DMS53 treated with DMSO at 0.1 percent for 48 hours (cell line): ENCODE measurements around the gene CISH.

Experiments
- DNase-seq: peaks from one replicate; lab custom pipeline; 2025; ENCODE audit not compliant: unreplicated experiment; lab: John Stamatoyannopoulos, UW

CISH gene

GRCh38 chr3:50637945-50638344, 26.4 kb upstream of the CISH start:
- no peak for DNase-seq

DNA sequence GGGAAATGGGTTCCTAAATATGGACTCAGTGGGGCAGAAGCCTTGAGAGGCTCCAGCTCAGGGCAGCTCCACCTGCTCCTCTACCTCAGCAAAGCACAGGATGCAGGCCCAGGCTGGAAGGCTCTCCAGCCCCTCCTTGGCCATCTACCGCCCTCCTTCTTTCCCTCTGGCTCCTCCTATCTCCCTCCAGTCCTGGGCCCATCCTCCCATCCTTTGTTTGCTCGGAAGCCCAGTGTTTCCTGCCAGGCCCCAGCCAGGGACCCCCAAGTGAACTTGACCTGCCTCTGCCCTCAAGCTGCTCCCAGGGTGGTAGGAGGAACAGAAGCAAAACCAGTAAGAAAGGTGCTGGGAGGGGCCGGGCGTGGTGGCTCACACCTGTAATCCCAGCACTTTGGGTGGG, 25.4 kb upstream of the CISH start:
- no peak for DNase-seq

DNA sequence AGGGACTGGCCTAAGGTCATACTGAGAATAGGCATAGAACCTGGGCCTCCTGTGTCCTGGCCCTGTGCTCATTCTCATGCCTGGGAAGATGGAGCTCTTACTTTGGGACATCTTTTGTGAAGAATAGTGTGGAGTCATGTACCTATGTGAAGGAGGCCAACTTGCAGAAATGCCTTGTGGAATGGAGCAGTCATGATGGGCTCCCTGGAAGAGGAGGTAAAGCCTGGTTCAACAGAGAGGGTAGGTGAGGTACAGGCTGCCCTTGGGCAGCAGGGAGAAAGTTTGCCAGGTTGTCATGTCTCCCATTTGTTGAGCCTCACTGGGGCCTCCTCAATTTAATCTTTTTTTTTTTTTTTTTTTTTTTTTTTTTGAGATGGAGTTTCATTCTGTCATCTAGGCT, 23.5 kb upstream of the CISH start:
- DNase-seq, result no peak

GRCh38 chr3:50633230-50633790, 21.7 kb upstream of the CISH start:
- DNase-seq, result no peak

DNA sequence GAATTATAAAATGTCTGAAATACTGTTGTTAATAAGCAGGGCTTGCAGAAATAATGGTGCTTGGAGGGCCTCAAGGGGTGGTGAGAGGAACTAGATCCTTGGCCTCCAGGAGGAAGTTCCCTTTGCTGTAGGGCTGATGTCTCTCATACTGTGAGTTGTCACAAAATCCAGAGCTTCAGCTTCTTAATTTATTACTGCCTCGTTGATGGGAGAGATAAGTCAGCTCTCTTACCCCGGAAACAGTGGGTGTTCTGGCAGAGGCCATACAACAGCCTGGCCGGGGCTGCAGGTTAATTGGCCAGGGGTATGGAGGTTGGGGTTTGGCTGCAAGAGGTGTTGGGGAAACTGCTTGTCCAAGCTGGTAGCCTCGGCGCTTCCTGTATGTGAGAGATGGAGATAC, 20.9 kb upstream of the CISH start:
- DNase-seq, result no peak

DNA sequence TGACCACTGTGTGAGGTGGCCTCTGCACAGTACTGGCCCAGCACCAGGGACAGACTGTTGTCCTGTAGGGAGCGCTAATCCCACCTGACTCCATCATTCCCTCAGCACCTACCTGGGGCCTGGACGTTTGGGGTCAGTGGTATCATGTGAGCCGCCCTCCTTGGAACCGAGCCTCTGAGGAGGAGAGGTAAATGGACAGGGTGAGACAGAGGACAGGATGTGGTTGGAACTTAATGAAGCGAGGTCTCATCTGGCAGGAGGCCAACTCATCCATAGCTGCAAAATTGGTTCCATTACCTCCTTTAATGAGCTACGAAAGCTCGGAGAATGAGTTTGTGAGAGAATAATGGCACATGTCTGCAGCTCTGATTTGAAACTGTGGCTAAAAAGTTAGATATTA, 19.3 kb upstream of the CISH start:
- DNase-seq, result no peak

DNA sequence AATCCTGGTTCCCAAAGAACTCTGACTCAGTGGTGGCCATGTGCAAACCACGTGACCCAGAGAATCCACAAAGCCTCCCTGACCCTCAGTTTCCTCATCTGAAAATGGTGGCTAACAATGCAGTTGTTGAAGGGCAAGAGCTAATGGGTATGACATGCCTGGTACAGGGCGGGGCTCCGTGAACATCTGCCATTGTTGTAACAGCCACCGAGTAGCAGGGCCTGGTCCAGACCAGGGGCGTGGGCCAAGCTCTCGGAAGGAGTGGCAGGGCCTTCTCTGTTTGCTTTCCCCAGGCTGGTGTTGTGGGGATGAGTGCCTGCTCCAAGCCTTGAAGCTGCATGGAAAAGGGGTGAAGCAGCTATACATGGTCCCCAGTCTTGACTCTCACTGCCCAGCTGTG, 18.8 kb upstream of the CISH start:
- no peak for DNase-seq

DNA sequence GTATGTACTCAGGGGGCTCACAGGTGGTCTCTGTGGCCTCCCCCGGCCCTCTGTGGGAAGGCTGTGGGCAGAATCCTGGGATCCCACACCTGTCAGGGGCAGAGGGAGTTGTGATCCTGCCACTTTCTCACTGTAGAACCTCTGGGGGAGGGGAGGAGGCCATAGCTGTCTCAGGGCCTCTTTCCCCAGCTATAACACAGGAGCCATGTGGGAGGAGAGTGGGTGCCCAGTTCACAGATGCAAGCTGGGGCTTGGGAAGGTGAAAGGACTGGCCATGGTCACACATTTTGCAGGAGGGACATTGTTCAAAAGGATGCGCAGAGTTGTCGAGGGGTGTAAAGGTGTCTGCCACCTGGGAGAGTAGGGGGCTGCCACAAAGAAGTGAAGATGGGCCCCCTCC, 17.0 kb upstream of the CISH start:
- no peak for DNase-seq

DNA sequence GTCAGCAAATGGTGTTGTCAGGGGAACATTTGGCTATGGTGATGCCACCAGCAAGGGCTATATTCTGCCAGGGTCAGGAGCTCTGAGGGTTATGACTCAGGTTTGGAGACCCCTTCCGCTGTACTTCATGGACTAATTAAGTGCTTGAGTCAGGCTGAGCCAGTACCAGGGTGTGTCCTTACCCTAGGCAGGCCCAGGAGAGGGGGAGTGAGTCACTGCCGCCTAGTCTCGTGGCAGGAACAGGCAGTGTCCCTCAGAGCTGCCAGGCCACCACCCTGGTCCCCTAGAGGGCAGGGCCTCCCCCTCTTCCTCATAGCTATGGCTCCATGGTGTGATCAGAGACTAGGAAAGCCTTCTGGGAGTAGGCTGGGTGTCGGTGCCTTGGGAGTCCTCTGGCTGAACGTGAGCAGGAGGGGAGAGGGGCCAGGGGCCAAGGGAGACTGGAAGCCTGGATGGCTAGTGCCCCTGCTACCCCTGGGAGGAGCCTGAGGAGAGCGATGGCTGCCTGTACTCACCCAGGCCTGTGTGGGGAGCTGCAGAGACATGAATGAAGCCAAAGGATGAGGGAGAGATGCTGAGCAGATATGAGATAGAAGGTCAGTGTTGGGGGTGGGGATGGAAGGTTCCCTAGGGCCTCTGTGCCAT, 16.0 kb upstream of the CISH start:
- no peak for DNase-seq

GRCh38 chr3:50626401-50626800, 14.8 kb upstream of the CISH start:
- no peak for DNase-seq

DNA sequence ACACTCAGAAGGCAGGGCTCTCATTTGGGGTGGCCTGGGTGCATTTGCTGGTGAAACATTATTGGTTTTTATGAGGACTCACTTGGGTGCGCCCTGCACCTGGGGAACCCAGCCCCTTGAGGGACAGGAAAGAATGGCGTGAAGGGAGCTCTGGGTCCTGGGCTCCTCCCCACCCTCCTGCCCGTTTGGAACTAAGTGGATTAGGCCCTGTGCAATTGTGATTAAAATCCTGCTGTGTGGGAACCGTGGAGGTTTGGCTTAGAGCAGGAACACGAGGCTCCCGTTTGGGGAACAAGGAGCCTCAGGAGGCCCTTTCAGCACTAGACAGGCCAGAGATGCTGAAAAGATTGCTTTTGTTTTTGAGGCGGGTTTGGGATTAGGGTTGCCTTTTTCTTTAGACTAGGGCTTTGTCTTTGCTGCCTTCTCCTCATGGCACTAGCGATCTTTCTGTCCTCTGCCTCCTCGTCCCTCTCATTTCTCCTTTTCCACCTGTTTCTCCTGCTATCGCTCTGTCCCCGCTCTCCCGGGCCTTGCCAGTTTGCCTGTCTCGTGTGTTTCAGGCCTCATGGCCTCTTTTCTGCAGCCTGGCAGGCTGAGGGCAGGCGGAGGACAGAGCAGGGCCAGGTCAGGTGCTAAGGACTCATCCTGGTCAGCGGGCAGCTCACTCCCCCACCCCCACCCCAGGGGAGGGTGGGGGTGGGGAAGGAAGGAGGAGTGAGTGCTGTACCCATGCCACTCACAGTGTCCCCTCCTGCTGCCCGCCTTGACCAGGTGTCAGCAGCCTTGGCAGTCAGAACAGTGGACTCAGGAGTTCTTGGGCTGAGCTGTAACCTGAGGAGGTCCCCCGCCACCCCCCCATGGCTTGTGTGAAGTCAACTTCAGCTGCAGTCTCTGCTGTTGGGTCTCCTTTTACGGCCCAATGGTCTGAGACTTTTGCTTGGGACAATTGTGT, 13.9 kb upstream of the CISH start:
- no peak for DNase-seq

DNA sequence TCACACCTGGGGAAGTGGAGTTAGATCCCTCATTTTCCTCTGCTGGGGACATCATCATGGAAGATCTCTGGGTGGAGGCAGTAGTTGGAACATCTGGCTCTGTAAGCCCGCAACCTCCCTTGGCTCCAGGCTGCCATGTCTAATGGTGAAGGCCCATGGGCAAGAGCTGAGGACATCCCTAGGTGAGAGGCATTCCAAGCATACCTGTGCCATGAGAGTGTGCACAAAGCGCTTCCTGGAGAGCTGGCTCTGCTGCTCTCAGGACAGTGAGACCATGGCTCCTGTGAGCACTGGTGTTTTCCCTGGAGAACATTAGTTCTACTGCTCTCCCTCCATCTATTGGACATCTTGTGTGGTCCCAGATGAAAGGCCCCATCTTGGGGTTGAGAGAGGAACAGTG, 13.1 kb upstream of the CISH start:
- no peak for DNase-seq

DNA sequence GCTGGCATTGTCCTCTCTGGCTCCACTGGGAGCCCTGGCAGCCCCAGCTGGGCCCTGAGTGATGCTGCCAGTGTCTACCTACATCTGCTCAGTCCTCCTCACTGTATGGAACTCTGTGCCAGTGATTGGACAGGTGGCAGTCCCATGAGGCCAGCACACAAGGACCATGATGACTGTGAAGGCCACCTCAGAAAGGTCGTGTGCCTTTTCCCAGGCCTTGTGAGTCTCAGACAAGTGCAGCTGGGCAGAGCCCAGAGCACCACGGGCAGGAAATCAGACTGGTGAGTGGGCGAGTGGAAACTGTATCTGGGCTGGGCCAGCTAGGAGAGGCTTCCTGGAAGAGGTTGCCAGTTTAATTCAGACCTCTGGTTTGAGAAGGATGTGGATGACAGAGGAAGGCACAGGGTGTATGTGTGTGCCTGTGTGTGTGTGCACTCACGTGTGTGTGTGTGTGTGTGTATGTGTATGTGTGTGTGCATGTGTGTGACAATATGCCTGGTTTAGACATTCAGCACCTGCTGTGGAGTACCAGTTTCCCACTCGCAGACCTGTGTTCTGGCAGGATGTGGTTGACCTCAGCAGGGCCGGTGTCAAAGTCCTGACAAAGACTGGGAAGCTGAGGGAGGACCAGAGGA, 12.4 kb upstream of the CISH start:
- DNase-seq, result no peak

DNA sequence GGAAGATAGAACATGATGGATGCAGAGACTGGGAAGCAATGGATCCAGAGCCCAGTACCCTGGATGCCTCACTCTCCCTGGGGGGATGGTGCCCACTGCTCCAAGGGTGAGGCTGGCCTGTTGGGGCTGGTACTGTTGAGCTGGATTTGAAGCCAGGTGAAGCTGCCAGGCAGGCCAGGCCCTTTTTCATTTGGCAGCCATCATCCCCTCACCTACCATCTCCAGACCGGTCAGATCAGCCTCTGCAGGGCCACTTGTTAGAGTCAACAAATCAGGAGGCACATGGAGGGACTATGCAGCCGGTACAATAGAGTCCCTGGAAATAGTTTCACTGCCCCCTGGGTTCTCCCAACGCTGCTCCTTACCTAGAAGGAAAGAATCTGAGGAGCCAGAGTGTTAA, 11.3 kb upstream of the CISH start:
- DNase-seq, result no peak

GRCh38 chr3:50620820-50621219, 9.2 kb upstream of the CISH start:
- DNase-seq, result no peak

DNA sequence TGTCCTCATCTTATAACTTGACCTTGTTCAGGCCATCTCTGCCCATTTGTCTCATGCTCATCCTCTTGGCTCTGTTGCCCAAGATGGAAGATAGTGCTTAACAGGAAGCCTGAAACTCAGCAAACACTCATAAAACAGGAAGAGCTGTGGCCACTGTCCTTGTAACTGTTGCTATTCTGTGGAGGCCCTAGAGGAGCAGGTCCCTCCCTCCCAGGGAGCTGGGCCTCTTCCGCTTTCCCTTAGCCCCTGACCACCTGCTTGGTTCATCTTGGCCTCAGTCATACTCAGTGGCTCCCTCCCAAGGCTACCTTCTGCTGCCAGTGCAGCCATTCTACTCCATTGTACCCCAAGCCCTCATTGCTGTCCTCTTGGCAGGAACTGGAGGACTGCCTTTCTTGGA, 8.8 kb upstream of the CISH start:
- DNase-seq, result no peak

DNA sequence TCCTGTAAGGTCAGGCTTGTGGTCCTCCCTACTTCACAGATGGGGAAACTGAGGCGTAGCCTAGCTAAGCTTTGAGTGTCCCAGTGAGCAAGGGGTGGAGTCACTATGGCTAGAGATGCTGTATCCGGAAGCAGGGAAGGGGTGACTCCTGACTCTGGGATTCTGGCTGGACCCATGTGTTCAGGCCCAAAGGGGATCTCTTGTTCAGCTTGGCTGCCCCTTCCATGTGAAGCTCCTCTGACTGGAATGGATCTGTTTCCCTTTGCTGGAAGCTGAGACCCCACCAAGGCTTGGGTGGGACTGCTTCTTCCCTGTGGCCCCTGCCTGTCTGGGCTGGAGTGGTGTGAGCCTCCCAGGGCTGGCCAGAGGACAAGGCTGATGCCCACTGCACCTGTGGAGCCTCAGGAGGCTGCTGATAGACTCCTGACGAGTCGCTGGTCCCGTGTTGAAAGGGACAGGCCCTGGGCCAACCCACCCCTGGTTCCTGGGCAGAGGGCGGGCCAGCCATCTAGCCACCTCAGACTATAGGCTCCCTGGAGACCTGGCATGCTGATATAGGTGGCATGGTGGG, 6.4 kb upstream of the CISH start:
- no peak for DNase-seq

DNA sequence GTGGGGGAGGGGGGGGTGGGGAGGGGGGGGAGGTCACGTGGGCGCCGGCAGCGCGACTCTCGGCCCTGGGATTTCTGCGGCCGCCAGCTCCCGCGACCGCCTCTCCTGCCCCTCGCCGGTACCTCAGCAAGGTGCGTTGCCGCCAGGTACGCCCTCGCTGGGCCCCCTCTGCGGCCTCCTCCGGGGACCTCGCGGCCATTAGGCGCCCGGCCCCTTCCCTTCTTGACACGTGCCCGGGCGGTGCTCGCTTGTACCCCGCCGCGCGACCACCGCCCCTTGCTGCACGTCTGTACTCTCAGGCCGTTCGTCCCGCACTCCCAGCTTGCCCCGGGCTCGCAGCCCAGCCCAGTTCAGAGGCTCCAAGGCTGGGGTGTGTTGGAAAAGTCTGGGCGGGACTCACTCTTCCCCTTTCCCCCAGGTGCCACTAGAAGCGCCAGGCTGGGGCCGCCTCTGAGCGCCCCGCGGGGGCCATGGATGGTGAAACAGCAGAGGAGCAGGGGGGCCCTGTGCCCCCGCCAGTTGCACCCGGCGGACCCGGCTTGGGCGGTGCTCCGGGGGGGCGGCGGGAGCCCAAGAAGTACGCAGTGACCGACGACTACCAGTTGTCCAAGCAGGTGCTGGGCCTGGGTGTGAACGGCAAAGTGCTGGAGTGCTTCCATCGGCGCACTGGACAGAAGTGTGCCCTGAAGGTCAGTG, 5.7 kb upstream of the CISH start, which contains the start of gene MAPKAPK3:
Gene MAPKAPK3 (plus strand): TSS at position 56 of the 696 bp plus-strand sequence. CDS start 415 bp downstream, at position 471.
- no peak for DNase-seq

- peak; percentile 40 for DNase-seq
Measured at GRCh38 chr3:50616770-50617095, 5.2 kb upstream of the CISH start.

DNA sequence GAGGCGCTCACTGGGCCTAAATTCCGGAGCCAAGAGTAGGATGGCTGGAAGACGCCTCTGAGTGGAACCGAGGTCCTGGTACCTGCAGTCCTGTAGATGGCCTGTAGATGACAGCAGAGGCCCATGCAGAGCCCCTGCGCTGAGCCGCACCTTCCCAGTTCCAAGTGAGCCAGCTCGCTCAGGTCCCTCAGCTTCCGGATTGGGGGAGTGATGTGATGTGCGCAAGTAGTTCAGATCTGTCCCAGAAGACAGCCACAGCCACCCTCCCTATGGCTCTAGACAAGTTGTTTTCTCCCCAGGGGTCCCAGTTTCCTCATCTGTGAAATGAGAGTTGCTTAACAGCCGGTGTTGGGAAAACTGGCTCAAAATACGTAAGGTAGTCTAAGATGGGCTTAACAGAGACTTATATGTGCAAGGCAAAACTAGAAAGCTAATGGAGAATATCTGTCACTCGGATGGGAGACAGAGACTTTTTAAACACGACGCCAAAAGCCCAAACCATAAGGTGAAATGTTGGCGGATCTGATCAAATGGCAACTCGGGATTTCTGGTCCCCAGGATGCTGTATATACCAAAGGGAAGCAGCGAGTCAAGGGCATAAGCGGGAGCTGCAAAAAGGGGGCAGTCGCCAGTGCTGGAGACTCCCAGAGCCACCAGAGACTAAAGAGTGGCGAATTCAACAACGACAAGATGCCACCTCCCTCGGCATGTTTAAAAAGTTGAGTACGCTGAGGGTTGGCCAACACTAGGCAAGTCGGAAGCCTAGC, 4.6 kb upstream of the CISH start:
- DNase-seq, result peak; percentile 63
